Tibial artery (tissue), 4 donors: Measurements from ENCODE around the gene ABCB9.
"Not testable (repeated sequence)": the region's sequence is repeated elsewhere in the genome, so short reads cannot be mapped to it uniquely, and the experiment has no call there.

Experiments
- DNase-seq, 2 donors: peaks; one replicate each; pipeline ENCODE4 v3.0.0-alpha.2; 2019
- H3K27ac ChIP-seq, 2 donors: fragments of 200-600 bp; sonication (generic) in 1 of 2; 1 replicate in 1 of 2; 2 replicates in 1 of 2; pipeline ENCODE4 v1.5.1; 2018 to 2019; ENCODE audit warnings: mild to moderate bottlenecking in 1 of 2
- H3K27me3 ChIP-seq, 2 donors: fragments of 200-600 bp; sonication (generic) in 1 of 2; one replicate each; pipeline versions ENCODE4 v1.5.1 to v1.6.0; 2016 to 2019
- H3K36me3 ChIP-seq, 3 donors: fragments of 200-600 bp; sonication (generic) in 2 of 3; one replicate each; pipeline ENCODE4 v1.5.1; 2016 to 2019; ENCODE audit warnings: mild to moderate bottlenecking in 2 of 3
- H3K4me1 ChIP-seq, 4 donors: fragments of 200-600 bp; sonication (generic) in 2 of 4; 1 replicate in 3 of 4; 2 replicates in 1 of 4; pipeline ENCODE4 v1.5.1; 2016 to 2019
- H3K4me3 ChIP-seq, 2 donors: fragments of 200-600 bp; sonication (generic) in 1 of 2; 1 replicate in 1 of 2; 2 replicates in 1 of 2; pipeline ENCODE4 v1.5.1; 2018 to 2019; ENCODE audit warnings: mild to moderate bottlenecking in 2 of 2
- H3K9me3 ChIP-seq, 3 donors: fragments of 200-600 bp; sonication (generic) in 1 of 3; one replicate each; pipeline ENCODE4 v1.5.1; 2016 to 2019
- CTCF ChIP-seq, 2 experiments: fragments of 200-600 bp in 1 of 2; fragments of 450-650 bp in 1 of 2; IDR thresholded peaks; one replicate each; pipeline ENCODE4 v1.5.1; 2017 to 2019; ENCODE audit warnings: antibody characterized with exemption in 2 of 2, mild to moderate bottlenecking in 1 of 2, moderate library complexity in 1 of 2
- intact Hi-C: fragments of 100-400 bp; cut with DNase I; formaldehyde crosslinking; loops from one replicate; pipeline ENCODE4 v1.15.0; 2023; ENCODE audit warnings: low total_unique reads

ABCB9 gene

DNA sequence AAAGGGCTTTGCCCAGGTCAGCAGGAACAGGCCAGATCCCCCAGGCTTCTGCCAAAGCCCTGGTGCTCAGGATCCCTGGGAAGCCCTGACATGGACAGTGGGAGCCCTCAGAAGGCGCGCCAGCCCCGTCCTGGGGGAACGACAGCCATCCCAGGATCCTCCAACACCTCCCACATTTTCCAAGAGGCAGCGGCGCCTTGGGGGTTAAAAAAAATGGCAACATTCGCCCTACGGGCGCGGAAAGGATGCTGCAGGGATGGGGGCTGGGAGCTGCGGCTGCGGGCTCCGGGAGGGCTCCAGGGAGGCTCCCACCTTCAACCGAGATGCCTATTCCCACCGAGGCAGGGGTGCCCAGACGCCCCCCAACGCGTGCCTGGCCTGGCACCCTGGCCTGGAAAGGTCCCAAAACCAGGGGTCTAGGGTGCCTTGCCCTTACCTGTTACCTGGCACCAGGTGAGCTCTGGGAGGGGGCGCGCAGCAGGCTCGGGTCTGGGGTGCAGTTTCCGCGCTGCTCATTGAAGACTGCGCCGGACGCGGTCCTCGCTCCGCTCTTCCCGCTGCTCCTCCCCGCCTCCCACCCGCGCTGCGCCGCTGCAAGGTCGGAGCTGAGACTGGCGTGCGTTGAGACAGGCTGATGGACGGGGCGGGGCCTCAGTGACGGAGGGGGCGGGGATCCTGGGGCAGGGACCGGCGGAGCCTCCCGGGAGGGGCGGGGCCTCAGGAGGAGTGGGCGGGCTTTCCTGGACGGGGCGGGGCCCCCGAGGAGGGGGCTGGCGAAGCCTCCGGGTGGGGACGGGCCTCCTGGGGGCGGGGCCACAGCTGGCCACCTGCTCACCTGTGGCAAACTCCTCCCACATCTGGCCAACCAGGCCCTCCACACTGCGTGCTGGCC lies at the start of gene ABCB9:
TSS of gene ABCB9 (minus strand) at position 613 of the 892 bp plus-strand sequence. CDS start 6,228 bp downstream, outside the sequence.
- no peaks in the 10 kb centered on the region for H3K36me3 ChIP-seq
- DNase-seq: peak; percentile 88 to 95
- peaks cover 9 to 41% (median 27%) of the 10 kb centered on the region in 4 donors for H3K4me1 ChIP-seq
- peak within 1 kb of the TSS; percentile 54 to 58 for H3K4me3 ChIP-seq
- no peaks in the 10 kb centered on the region for H3K27me3 ChIP-seq
- no peaks in the 10 kb centered on the region for H3K9me3 ChIP-seq
- no peak for TF ChIP-seq CTCF (IDR thresholded peaks at IDR 0.05)
- H3K27ac ChIP-seq: peak within 1 kb of the TSS; percentile 24 to 42
- intact Hi-C loops: loop anchor here (2.0 kb wide), 1 partner anchor 267 kb away; the partner anchor contains the start of genes MPHOSPH9 and MTRFR

DNA sequence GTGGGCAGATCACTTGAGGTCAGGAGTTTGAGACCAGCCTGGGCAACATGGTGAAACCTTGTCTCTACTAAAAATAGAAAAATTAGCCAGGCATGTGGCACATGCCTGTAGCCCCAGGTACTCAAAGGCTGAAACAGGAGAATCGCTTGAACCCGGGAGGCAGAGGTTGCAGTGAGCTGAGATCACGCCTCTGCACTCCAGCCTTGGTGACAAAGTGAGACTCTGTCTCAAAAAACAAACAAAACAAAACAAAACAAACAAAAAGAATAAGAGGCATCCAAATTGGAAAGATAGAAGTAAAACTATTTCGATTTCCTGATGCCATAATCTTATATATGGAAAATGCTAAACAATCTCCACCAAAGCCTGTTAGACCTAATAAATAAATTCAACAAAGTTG lies 48.2 kb upstream of the ABCB9 start:
- peaks cover 0 to 17% (median 3%) of the 10 kb centered on the region in 3 donors for H3K36me3 ChIP-seq
- H3K27ac ChIP-seq, H3K27me3 ChIP-seq, H3K4me1 ChIP-seq, DNase-seq, H3K4me3 ChIP-seq, H3K9me3 ChIP-seq, intact Hi-C loops: not testable (repeated sequence)

DNA sequence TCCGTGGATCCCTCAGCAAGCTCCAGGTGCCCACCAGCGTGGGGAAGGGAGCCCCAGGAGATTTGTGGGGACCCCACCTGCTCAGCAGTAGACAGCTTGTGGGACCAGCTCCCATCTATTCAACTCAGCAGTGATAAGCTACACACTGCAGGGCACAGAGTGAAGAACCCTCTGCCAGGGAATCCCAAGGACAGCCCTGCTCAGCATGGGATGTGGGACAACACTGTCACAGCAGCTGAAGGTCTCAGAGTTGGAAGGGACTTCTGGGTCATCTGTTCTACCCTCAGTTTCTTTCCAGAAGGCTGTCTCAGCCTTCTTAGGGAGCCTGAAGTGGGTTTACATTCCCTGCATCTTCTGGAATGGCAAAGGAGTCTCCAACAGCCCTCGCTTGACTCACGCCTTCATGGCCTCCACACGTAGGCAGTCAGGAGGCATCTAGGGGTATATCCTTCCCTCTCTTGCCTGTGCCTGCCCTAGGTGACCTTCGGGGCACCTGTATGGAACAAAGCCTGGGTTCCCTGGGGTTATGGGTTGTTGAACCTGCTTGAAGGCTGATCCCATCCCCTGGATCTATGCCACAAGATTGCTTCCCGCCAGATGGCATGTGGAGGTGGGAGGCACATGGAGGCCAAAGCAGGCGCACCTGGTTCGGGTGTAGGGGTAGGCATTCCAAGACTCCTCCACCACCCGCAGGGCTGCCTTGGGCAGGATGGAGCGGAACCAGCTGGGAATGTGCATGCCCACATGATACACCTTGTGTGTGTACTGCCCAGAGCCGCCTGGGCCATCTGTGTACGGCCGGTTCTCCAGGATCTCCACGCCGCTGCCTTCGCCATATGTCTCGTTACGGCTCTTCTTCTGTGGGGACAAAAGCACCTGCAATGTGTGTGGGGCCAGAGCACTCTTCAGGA lies 47.2 kb upstream of the ABCB9 start:
- H3K27ac ChIP-seq: no peak overlapping the region
- no peak overlapping the region for H3K4me3 ChIP-seq
- peaks cover 0 to 26% (median 5%) of the 10 kb centered on the region in 3 donors for H3K36me3 ChIP-seq
- no peaks in the 10 kb centered on the region for H3K27me3 ChIP-seq
- intact Hi-C loops: no loop called here
- H3K9me3 ChIP-seq: no peaks in the 10 kb centered on the region
- no peak for DNase-seq
- TF ChIP-seq CTCF (IDR thresholded peaks at IDR 0.05): no peak
- no peaks in the 10 kb centered on the region for H3K4me1 ChIP-seq

DNA sequence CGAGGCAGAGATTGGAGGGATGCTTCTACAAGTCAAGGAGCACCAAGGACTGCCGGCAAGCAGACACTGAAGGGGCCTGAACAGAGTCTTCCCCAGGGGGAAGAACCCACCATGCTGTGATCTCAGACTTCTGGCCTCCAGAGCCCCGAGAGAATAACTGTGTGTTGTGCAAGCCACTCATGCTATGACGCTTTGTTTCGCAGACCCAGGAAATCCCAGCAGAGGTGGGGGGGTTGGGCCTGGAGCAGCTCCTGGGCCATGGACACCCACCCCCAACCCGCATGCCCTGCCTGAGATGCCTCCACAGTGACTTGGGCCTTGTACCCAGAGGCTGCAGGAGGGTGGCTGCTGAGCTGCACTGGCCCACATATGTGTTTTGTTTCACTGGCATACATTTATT lies 45.4 kb upstream of the ABCB9 start:
- H3K4me3 ChIP-seq: no peak overlapping the region

GRCh38 chr12:123010681-123011080 lies 44.4 kb upstream of the ABCB9 start:
- DNase-seq: no peak
- Histone ChIP-seq H3K4me3 (no peak overlapping the region), H3K27ac (no peak overlapping the region), H3K9me3 (no peaks in the 10 kb centered on the region), H3K4me1 (no peaks in the 10 kb centered on the region), H3K36me3 (peaks cover 0 to 41% (median 5%) of the 10 kb centered on the region in 3 donors), H3K27me3 (no peaks in the 10 kb centered on the region)
- intact Hi-C loops: no loop called here
- no peak for TF ChIP-seq CTCF (IDR thresholded peaks at IDR 0.05)

More for the DNA sequence above, 45.4 kb upstream of the ABCB9 start:
- TF ChIP-seq CTCF (IDR thresholded peaks at IDR 0.05): no peak
- no peaks in the 10 kb centered on the region for H3K27me3 ChIP-seq
- H3K27ac ChIP-seq: no peak overlapping the region
- no peak for DNase-seq
- H3K4me1 ChIP-seq: no peaks in the 10 kb centered on the region
- intact Hi-C loops: no loop called here
- H3K36me3 ChIP-seq: peaks cover 0 to 40% (median 5%) of the 10 kb centered on the region in 3 donors
- H3K9me3 ChIP-seq: no peaks in the 10 kb centered on the region
